Mesodermal cell (in vitro differentiated cells): ENCODE results near the gene FTHL17. TPM values are rescaled to one million over a fixed set of nuclear protein-coding genes. Genes with fewer than 3 reads are reported as not detected.

Source experiments
- H3K27ac ChIP-seq: 2 replicates; pipeline ENCODE4 v1.7.0; 2013; ENCODE audit warnings: mild to moderate bottlenecking, low read depth, low read length, moderate library complexity; ENCODE audit not compliant: severe bottlenecking
- H3K36me3 ChIP-seq: 2 replicates; pipeline ENCODE4 v1.7.1; 2013; ENCODE audit warnings: mild to moderate bottlenecking, low read length, moderate library complexity; ENCODE audit not compliant: control insufficient read depth, insufficient read depth
- H3K4me1 ChIP-seq: one replicate; pipeline ENCODE4 v1.7.1; 2013; ENCODE audit warnings: mild to moderate bottlenecking, low read length; ENCODE audit not compliant: insufficient read depth, control insufficient read depth, poor library complexity, severe bottlenecking
- H3K4me3 ChIP-seq: 2 replicates; pipeline ENCODE4 v1.7.0; 2013; ENCODE audit warnings: low read length, control low read depth, mild to moderate bottlenecking; ENCODE audit not compliant: insufficient read depth, poor library complexity, severe bottlenecking; ENCODE audit errors: extremely low read depth
- H3K9me3 ChIP-seq: 2 replicates; pipeline ENCODE4 v1.7.1; 2013; ENCODE audit warnings: mild to moderate bottlenecking, low read length, moderate library complexity; ENCODE audit not compliant: control insufficient read depth
- WGBS, 2 experiments: methylation state at CpG; one replicate each; pipeline ENCODE4 v1.1.5; 2013; ENCODE audit warnings: missing lambda C conversion rate in 2 of 2; ENCODE audit not compliant: insufficient coverage in 2 of 2; 5-methylcytosine and 5-hydroxymethylcytosine counted together
- polyA plus RNA-seq, 2 experiments: library from polyadenylated mRNA; stranded (reverse); fragments of 50-300 nt; gene quantifications; one replicate each; pipeline ENCODE4 v1.2.3, GENCODE V29; 2013

FTHL17 gene
- not detected for polyA plus RNA-seq (2013, experiment 1 of 2)
- not detected for polyA plus RNA-seq (2013, experiment 2 of 2)

- H3K9me3 ChIP-seq = no peaks in the 10 kb centered on the region
- H3K4me3 ChIP-seq = no peak within 1 kb of the TSS
- no peaks in the 10 kb centered on the region for H3K36me3 ChIP-seq
- WGBS, 2 experiments = 95% methylated on average over 21 of the region's 33 CpGs; no CpG with 5 or more reads in 1 of the 2 experiments
- H3K27ac ChIP-seq = no peak within 1 kb of the TSS
- H3K4me1 ChIP-seq = no peaks in the 10 kb centered on the region
Observed at GRCh38 chrX:31071725-31072124, at the start of gene FTHL17. TSS of gene FTHL17 (minus strand) at chrX:31072041. CDS start at chrX:31071953, 88 bp downstream.

- Histone ChIP-seq H3K9me3 (no peaks in the 10 kb centered on the region), H3K4me1 (no peaks in the 10 kb centered on the region), H3K4me3 (no peak overlapping the region), H3K36me3 (no peaks in the 10 kb centered on the region), H3K27ac (no peak overlapping the region)
- 100% methylated on average over 1 of the region's 4 CpGs; no CpG with 5 or more reads in 1 of the 2 experiments for WGBS, 2 experiments
Observed at GRCh38 chrX:31117266-31117665, 45.4 kb upstream of the FTHL17 start.

- Histone ChIP-seq H3K36me3 (no peaks in the 10 kb centered on the region), H3K9me3 (no peaks in the 10 kb centered on the region)
Observed at GRCh38 chrX:31115398-31115797, 43.6 kb upstream of the FTHL17 start.

GRCh38 chrX:31114858-31115257 is 43.0 kb upstream of the FTHL17 start:
- Histone ChIP-seq H3K36me3 (no peaks in the 10 kb centered on the region), H3K27ac (no peak overlapping the region), H3K4me3 (no peak overlapping the region), H3K9me3 (no peaks in the 10 kb centered on the region), H3K4me1 (no peaks in the 10 kb centered on the region)
- WGBS, 2 experiments = no CpG with 5 or more reads among the region's 2 CpGs

More at GRCh38 chrX:31115398-31115797, 43.6 kb upstream of the FTHL17 start:
- Histone ChIP-seq H3K4me3 (no peak overlapping the region), H3K27ac (no peak overlapping the region), H3K4me1 (no peaks in the 10 kb centered on the region)
- WGBS, 2 experiments = 100% methylated on average over 2 of the region's 4 CpGs; no CpG with 5 or more reads in 1 of the 2 experiments

- Histone ChIP-seq H3K27ac (no peak overlapping the region), H3K4me3 (no peak overlapping the region), H3K9me3 (no peaks in the 10 kb centered on the region), H3K4me1 (no peaks in the 10 kb centered on the region), H3K36me3 (no peaks in the 10 kb centered on the region)
- WGBS, 2 experiments = 85% methylated on average over 2 to 3 of the region's 5 CpGs
Observed at GRCh38 chrX:31112226-31112999, 40.6 kb upstream of the FTHL17 start.

- 100% methylated on average over 1 of the region's 6 CpGs; no CpG with 5 or more reads in 1 of the 2 experiments for WGBS, 2 experiments
- Histone ChIP-seq H3K4me3 (no peak overlapping the region), H3K4me1 (no peaks in the 10 kb centered on the region), H3K27ac (no peak overlapping the region), H3K9me3 (no peaks in the 10 kb centered on the region), H3K36me3 (no peaks in the 10 kb centered on the region)
Observed at GRCh38 chrX:31110657-31111056, 38.8 kb upstream of the FTHL17 start.

- Histone ChIP-seq H3K27ac (no peak overlapping the region), H3K36me3 (no peaks in the 10 kb centered on the region), H3K4me3 (no peak overlapping the region), H3K4me1 (no peaks in the 10 kb centered on the region), H3K9me3 (no peaks in the 10 kb centered on the region)
- WGBS, 2 experiments = no CpG with 5 or more reads among the region's 2 CpGs
Observed at GRCh38 chrX:31099536-31100090, 27.8 kb upstream of the FTHL17 start.

GRCh38 chrX:31098079-31098478 is 26.2 kb upstream of the FTHL17 start:
- no CpG with 5 or more reads among the region's 3 CpGs for WGBS, 2 experiments
- Histone ChIP-seq H3K9me3 (no peaks in the 10 kb centered on the region), H3K27ac (no peak overlapping the region), H3K4me1 (no peaks in the 10 kb centered on the region), H3K36me3 (no peaks in the 10 kb centered on the region), H3K4me3 (no peak overlapping the region)

GRCh38 chrX:31093639-31093975 is 21.8 kb upstream of the FTHL17 start:
- 83 to 100% methylated on average over 1 of the region's 4 CpGs for WGBS, 2 experiments
- Histone ChIP-seq H3K4me3 (no peak overlapping the region), H3K27ac (no peak overlapping the region), H3K36me3 (no peaks in the 10 kb centered on the region), H3K4me1 (no peaks in the 10 kb centered on the region), H3K9me3 (no peaks in the 10 kb centered on the region)

- no peak overlapping the region for H3K4me3 ChIP-seq
- H3K27ac ChIP-seq = no peak overlapping the region
- no peaks in the 10 kb centered on the region for H3K36me3 ChIP-seq
- no peaks in the 10 kb centered on the region for H3K9me3 ChIP-seq
- 67 to 88% methylated on average over 1 of the region's 3 CpGs for WGBS, 2 experiments
- H3K4me1 ChIP-seq = no peaks in the 10 kb centered on the region
Observed at GRCh38 chrX:31092970-31093638, 21.3 kb upstream of the FTHL17 start.
